Astrocyte of the spinal cord (primary cell): Measurements from ENCODE around the gene TMEM219.

ENCODE experiments used
- DNase-seq: peaks from one replicate; pipeline ENCODE4 v3.0.0; 2011; ENCODE audit warnings: low read depth, low spot score
- H3K4me3 ChIP-seq: 2 replicates; pipeline ENCODE4 v1.5.1; 2011; ENCODE audit warnings: low read depth, mild to moderate bottlenecking, low read length, moderate library complexity
- in situ Hi-C: cut with HindIII; loops from 2 replicates; pipeline ENCODE4 v1.10.0; 2017; ENCODE audit warnings: low sequenced_read_pairs
- TF ChIP-seq, protein P1 (sequence below): IDR thresholded peaks from 2 replicates; pipeline ENCODE4 v1.5.1; 2012; ENCODE audit warnings: low read depth, mild to moderate bottlenecking, low read length, inconsistent platforms

TMEM219 gene

GRCh38 chr16:29921034-29921385, 40.9 kb upstream of the TMEM219 start:
- in situ Hi-C loops: no loop called here
- no peak overlapping the region for H3K4me3 ChIP-seq
- TF ChIP-seq, protein P1, sequence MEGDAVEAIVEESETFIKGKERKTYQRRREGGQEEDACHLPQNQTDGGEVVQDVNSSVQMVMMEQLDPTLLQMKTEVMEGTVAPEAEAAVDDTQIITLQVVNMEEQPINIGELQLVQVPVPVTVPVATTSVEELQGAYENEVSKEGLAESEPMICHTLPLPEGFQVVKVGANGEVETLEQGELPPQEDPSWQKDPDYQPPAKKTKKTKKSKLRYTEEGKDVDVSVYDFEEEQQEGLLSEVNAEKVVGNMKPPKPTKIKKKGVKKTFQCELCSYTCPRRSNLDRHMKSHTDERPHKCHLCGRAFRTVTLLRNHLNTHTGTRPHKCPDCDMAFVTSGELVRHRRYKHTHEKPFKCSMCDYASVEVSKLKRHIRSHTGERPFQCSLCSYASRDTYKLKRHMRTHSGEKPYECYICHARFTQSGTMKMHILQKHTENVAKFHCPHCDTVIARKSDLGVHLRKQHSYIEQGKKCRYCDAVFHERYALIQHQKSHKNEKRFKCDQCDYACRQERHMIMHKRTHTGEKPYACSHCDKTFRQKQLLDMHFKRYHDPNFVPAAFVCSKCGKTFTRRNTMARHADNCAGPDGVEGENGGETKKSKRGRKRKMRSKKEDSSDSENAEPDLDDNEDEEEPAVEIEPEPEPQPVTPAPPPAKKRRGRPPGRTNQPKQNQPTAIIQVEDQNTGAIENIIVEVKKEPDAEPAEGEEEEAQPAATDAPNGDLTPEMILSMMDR: no peak
- DNase-seq: no peak

- TF ChIP-seq, protein P1: no peak
- no peak for DNase-seq
These were observed 39.6 kb upstream of the TMEM219 start for GRCh38 chr16:29922326-29922725.

GRCh38 chr16:29922986-29923501, 38.8 kb upstream of the TMEM219 start:
- H3K4me3 ChIP-seq: no peak overlapping the region
- in situ Hi-C loops: no loop called here
- TF ChIP-seq, protein P1: no peak
- DNase-seq: no peak

More at GRCh38 chr16:29922326-29922725, 39.6 kb upstream of the TMEM219 start:
- in situ Hi-C loops: no loop called here
- H3K4me3 ChIP-seq: no peak overlapping the region

GRCh38 chr16:29925105-29925756, 36.6 kb upstream of the TMEM219 start:
- no peak for DNase-seq
- peak overlapping the region; percentile 80 for H3K4me3 ChIP-seq
- TF ChIP-seq, protein P1: no peak
- in situ Hi-C loops: no loop called here

DNA sequence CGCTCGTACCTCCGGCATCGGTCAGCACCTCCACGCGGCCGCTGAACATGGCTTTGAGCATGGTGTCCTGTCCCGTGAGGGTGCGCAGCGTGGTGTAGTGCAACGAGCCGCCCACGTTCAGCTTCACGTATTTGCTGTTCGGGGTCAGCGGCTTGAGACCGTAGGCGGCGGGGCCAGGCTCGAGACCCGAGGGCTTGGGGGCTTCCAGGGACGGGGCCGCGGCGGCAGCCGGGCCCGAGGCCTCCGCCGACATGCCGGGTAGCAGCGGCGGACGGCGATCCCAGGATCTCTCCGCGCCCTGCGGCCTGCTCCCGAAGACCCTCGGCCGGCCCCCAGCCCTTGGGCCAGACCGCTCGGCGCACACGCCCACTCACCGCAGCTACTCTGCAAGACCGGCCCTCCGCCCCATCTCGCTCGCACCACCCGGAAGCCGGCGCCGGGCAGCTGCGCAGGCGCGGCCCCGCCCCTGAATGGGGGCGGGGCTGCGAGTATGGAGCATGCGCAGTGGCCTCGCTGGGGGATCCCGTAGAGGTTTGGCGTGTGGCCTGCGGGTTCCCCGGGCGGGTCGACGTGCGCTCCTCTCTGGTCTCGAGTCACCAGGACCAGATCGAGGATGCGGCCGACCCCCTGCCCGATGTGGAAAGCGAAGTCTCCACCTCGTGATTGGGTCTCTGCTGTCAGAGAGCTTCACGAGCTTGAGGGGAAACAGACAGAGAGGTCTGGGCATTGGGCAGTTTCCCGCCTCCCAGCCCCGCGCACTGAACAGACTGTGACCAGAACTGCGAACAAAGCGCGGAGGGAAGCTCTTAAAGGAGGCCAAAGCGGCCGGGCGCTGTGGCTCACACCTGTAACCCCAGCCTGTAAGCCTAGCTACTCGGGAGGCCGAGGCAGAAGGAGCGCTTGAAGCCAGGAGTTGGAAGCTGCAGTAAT, 35.8 kb upstream of the TMEM219 start, which contains the start of gene KCTD13:
TSS of gene KCTD13 (minus strand) at position 446 of the 930 bp plus-strand sequence. CDS start at position 253, 193 bp downstream.
- DNase-seq: peak; percentile 81
- H3K4me3 ChIP-seq: peak within 1 kb of the TSS; percentile 80
- TF ChIP-seq, protein P1: no peak
- in situ Hi-C loops: no loop called here

DNA sequence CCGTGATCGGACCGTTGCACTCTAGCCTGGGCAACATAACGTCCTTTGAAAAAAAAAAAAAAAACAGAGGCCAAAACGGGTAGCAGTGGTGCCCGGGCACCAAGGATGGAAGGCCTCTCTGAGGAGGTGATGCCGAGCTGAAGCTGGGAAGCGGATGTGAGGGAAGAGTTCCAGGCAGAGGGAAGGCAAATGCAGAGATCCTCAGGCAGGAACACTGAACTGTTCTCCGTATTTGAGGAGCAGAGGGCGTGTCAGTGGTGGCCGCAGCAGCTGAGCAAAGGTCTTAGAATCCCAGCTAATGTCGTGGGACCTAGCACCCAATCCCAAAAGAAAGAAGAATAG, 35.2 kb upstream of the TMEM219 start:
- peak overlapping the region; percentile 80 for H3K4me3 ChIP-seq
- in situ Hi-C loops: no loop called here
- DNase-seq: peak; percentile 31
- TF ChIP-seq, protein P1: no peak
